NOMO-1 (cell line): ENCODE results near the gene AGTR1.
"Not testable (repeated sequence)": the region's sequence is repeated elsewhere in the genome, so short reads cannot be mapped to it uniquely, and the experiment has no call there.

Experiments used
- DNase-seq, 2 experiments: peaks; one replicate each; lab custom pipeline; 2025; ENCODE audit not compliant: unreplicated experiment in 2 of 2; lab: John Stamatoyannopoulos, UW

Gene AGTR1

DNA sequence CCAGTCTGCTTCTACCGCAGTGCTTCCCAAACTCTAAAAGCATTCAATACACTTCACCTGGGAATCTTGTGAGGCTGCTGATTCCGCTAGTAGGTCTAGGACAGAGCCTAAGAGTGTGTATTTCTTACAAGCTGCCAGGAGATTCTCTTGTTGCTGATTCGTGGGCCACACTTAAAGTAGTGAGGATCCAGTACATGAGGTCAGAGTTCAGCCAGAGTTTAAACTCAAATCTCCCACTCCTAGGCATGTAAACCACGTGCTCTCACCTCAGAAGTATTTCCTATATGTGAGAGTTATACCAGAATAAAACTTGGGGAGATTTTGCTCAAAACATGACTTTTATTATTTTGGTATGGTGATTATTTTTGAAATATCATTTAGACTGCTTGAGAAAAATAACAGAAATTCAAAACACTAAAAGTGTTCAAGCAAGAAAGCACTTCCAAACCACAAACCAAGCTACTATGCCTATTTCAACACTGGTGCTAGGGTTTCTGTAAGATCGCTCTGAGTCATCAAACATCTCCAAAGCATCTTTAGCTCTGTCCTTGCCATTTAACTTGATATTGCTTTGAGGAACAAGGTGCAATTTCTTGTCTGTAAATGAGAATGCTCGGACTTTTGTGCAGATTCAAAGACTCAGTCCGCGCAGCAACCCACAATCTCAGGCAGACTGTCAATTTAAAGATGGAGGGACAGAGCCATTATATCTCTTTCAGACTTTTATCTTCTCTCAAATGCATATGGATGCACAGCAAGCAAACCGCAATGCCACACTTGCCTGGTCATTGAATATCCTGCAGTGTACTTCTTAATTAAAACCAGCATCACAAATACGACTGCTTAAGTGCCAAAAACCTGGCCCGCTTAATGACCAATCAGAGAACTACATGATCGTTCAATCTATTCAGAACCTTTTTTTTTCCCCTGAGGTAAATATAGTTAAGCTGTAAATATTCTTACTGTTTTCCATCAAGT lies 59.8 kb downstream of the AGTR1 start:
- peak; percentile 89 to 100 for DNase-seq

DNA sequence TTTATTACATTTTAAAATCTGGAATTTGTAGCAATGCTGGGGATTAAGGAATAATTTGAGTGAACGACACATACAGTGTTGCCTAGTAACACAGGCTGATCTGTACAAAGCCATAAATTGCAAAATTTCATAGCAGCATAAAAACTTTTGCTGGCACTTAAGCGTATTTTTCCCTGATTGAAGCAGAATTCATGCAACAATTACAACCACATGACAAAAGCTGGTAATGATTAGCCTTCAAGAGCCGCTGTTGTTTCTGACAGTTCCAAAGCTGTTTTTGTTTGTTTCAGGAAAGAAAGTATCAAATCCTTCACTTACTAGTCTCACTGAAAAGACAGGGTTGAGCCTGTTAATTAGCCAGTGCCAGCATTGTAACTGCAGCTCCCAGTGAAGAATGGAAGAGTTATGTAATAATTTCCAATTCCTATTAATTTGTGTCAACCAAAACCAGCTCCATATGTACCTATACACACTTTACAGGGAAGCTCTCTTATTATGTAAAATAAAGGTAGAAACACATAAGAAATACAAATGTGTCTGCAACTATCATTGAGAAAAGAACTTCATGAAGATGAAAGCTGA lies 60.7 kb downstream of the AGTR1 start:
- DNase-seq: peak in 1 of 2 experiments; percentile 9

- DNase-seq: no peak
Observed at GRCh38 chr3:148759430-148759829, 61.7 kb downstream of the AGTR1 start.

- no peak for DNase-seq
Observed at GRCh38 chr3:148763156-148763680, 65.5 kb downstream of the AGTR1 start.

GRCh38 chr3:148763986-148764935 lies 66.6 kb downstream of the AGTR1 start:
- no peak for DNase-seq

DNA sequence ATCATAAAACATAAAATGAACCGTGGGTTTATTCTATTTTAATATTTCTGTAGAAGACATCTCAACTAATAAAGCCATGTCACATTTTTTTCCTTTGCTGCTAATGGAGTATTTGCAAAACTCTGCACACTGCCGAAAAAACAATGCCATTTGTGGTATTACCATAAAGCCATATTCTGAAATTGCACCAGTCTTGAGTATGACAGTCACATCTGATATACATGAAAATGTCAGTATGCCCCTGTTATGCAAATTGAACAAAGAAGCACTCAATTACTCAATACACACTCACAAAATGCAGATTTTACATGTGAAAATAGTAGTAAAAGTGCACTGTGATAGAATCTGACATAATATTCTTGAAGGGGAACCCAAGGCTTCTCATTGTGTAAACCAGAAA lies 74.7 kb downstream of the AGTR1 start:
- no peak for DNase-seq

GRCh38 chr3:148772835-148773234 lies 75.1 kb downstream of the AGTR1 start:
- no peak for DNase-seq

- DNase-seq: no peak
Observed at GRCh38 chr3:148773805-148774204, 76.1 kb downstream of the AGTR1 start.

- peak in 1 of 2 experiments; percentile 41 for DNase-seq
Observed at GRCh38 chr3:148778926-148779325, 81.2 kb downstream of the AGTR1 start.

DNA sequence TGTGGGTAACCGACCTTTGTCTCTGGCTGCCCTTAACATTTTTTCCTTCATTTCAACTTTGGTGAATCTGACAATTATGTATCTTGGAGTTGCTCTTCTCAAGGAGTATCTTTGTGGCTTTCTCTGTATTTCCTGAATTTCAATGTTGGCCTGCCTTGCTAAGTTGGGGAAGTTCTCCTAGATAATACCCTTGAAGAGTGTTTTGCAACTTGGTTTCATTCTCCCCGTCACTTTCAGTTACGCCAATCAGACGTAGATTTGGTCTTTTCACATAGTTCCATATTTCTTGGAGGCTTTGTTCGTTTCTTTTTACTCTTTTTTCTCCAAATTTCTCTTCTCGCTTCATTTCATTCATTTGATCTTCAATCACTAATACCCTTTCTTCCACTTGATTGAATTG lies 87.3 kb downstream of the AGTR1 start:
- DNase-seq: peak; percentile 35 to 74

GRCh38 chr3:148786159-148786558 lies 88.5 kb downstream of the AGTR1 start:
- not testable (repeated sequence) for DNase-seq

- no peak for DNase-seq
Observed at GRCh38 chr3:148789146-148789545, 91.4 kb downstream of the AGTR1 start.

GRCh38 chr3:148789906-148790305 lies 92.2 kb downstream of the AGTR1 start:
- DNase-seq: no peak

DNA sequence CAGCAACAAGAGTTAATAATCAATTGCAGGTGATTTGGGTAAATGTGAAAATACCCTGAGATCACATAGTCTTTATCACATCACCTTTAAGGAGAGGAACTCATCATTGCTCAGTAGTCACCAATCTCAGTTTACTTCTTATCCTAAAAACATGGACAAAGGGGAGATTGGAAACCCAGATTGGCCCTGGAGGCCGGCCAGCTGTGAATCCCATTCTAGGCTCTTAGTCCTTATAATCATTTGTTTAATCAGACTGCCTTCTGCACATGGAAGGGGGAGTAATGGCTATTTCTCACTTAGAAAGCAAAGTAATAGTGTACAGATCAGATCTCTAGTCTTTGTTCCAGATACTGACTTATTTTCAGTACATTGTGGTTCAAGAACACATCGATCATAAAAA lies 92.7 kb downstream of the AGTR1 start:
- no peak for DNase-seq

GRCh38 chr3:148790851-148791735 lies 93.4 kb downstream of the AGTR1 start:
- DNase-seq: no peak

DNA sequence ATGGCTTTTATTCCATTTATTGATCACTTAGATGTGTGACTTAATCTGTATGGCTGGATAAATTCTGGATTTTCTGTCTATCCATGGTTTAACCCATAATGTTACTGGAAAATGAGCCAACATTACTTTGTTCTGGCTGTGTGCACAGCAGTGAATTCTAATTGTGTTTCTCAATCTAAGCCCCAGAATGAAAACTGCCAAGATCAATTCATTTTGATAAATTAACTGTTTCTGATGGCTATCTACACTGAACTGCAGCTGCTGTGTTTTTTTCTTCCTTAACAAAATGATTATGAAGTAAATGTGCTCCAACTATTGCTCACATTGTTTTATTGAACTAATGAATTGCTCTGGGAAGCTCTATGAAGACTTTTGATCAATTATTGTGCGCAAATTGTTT lies 94.2 kb downstream of the AGTR1 start:
- no peak for DNase-seq

DNA sequence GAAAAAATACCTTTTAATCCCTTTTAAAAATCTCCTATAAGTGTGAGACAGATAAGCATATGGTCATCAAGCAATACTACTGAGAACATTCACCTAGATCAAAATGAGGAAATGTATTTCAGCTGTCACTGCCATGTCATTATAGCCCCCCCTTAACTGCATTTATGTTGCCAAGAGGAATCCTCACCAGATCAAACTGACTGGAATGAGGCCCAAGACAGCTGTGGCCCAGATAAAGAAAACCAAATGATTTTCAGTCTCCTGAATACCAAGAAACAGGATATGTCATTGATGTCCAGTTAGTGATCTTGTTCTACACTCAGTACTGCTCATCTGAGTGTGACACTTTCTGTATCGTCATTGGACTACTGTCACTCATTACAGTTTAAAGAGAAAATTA lies 94.8 kb downstream of the AGTR1 start:
- DNase-seq: no peak
